Loucy (cell line): Measurements from ENCODE around the gene LGALS7B.

Source experiments
- CTCF ChIP-seq: fragments of 200-600 bp; sonication (generic); conservative IDR thresholded peaks from 2 replicates; pipeline ENCODE4 v1.5.1; 2014; ENCODE audit warnings: mild to moderate bottlenecking, antibody characterized with exemption, low read length
- EZH2phosphoT487 ChIP-seq: fragments of 200-600 bp; IDR thresholded peaks from 2 replicates; pipeline ENCODE4 v1.6.1; 2018; ENCODE audit warnings: antibody characterized with exemption, mild to moderate bottlenecking, moderate library complexity, borderline replicate concordance

- TF ChIP-seq CTCF (no peak), EZH2phosphoT487 (no peak)
Observed at GRCh38 chr19:38773469-38774177, 15.4 kb upstream of the LGALS7B start, which contains the start of gene LGALS7.
